Liver (tissue), 9 donors: ENCODE data around the gene SLC2A4RG. TPM values are rescaled to one million over a fixed set of nuclear protein-coding genes. Genes with fewer than 3 reads are reported as not detected.

Experiments used
- DNase-seq: peaks from one replicate; pipeline ENCODE4 v3.0.0-alpha.2; 2017; ENCODE audit warnings: low spot score
- H3K27ac ChIP-seq, 2 donors: one replicate each; pipeline ENCODE4 v1.7.0; 2013; ENCODE audit warnings: inconsistent platforms in 2 of 2, low read length in 2 of 2, control low read depth in 1 of 2, low read depth in 1 of 2, mild to moderate bottlenecking in 1 of 2
- H3K27me3 ChIP-seq, 4 donors: one replicate each; pipeline versions ENCODE4 v1.6.1 to v1.7.0; 2013; ENCODE audit warnings: low read length in 3 of 4, inconsistent platforms in 1 of 4, mild to moderate bottlenecking in 1 of 4, moderate library complexity in 1 of 4; ENCODE audit not compliant: control insufficient read depth in 4 of 4, insufficient read depth in 4 of 4
- H3K36me3 ChIP-seq, 4 donors: one replicate each; pipeline versions ENCODE4 v1.6.1 to v1.7.0; 2013; ENCODE audit warnings: low read length in 3 of 4, mild to moderate bottlenecking in 3 of 4, low read depth in 1 of 4, moderate library complexity in 1 of 4; ENCODE audit not compliant: control insufficient read depth in 4 of 4, insufficient read depth in 3 of 4
- H3K4me1 ChIP-seq, 4 donors: one replicate each; pipeline versions ENCODE4 v1.6.1 to v1.7.0; 2013; ENCODE audit warnings: low read length in 3 of 4, mild to moderate bottlenecking in 3 of 4, moderate library complexity in 1 of 4; ENCODE audit not compliant: control insufficient read depth in 4 of 4, insufficient read depth in 4 of 4
- H3K4me3 ChIP-seq, 3 donors: one replicate each; pipeline versions ENCODE4 v1.6.1 to v1.7.0; 2013; ENCODE audit warnings: low read length in 3 of 3, control low read depth in 1 of 3, low read depth in 1 of 3, mild to moderate bottlenecking in 1 of 3
- H3K9ac ChIP-seq, 2 donors: one replicate each; pipeline ENCODE4 v1.7.0; 2013; ENCODE audit warnings: low read length in 2 of 2, mild to moderate bottlenecking in 2 of 2, moderate library complexity in 2 of 2, control low read depth in 1 of 2, low read depth in 1 of 2
- H3K9me3 ChIP-seq, 4 donors: one replicate each; pipeline versions ENCODE4 v1.6.1 to v1.7.0; 2013; ENCODE audit warnings: low read length in 3 of 4; ENCODE audit not compliant: control insufficient read depth in 4 of 4
- EGR1 ChIP-seq, 2 donors: IDR thresholded peaks; 2 replicates each; pipeline ENCODE4 v1.6.1; 2016 to 2018; ENCODE audit warnings: antibody characterized with exemption in 2 of 2, low read depth in 2 of 2
- FOXA1 ChIP-seq: IDR thresholded peaks from 2 replicates; pipeline ENCODE4 v1.6.1; 2016; ENCODE audit warnings: antibody characterized with exemption
- FOXA2 ChIP-seq: IDR thresholded peaks from 2 replicates; pipeline ENCODE4 v1.6.1; 2016; ENCODE audit warnings: antibody characterized with exemption
- GABPA ChIP-seq, 2 donors: IDR thresholded peaks in 1 of 2; conservative IDR thresholded peaks in 1 of 2; 2 replicates each; pipeline ENCODE4 v1.6.1; 2016; ENCODE audit warnings: antibody characterized with exemption in 2 of 2, mild to moderate bottlenecking in 1 of 2, moderate library complexity in 1 of 2
- HNF4A ChIP-seq, 2 donors: conservative IDR thresholded peaks; 2 replicates each; pipeline ENCODE4 v1.6.1; 2016; ENCODE audit warnings: antibody characterized with exemption in 2 of 2, mild to moderate bottlenecking in 2 of 2
- HNF4G ChIP-seq: IDR thresholded peaks from 2 replicates; pipeline ENCODE4 v1.6.1; 2016; ENCODE audit warnings: antibody characterized with exemption
- JUND ChIP-seq, 2 donors: IDR thresholded peaks; 2 replicates each; pipeline ENCODE4 v1.6.1; 2016; ENCODE audit warnings: antibody characterized with exemption in 2 of 2
- NR2F2 ChIP-seq: IDR thresholded peaks from 2 replicates; pipeline ENCODE4 v1.6.1; 2016; ENCODE audit warnings: antibody characterized with exemption
- RAD21 ChIP-seq, 2 donors: IDR thresholded peaks; 2 replicates each; pipeline ENCODE4 v1.6.1; 2016; ENCODE audit warnings: antibody characterized with exemption in 2 of 2, mild to moderate bottlenecking in 2 of 2
- RXRA ChIP-seq, 2 donors: IDR thresholded peaks; 2 replicates each; pipeline ENCODE4 v1.6.1; 2017 to 2018; ENCODE audit warnings: antibody characterized with exemption in 2 of 2, mild to moderate bottlenecking in 1 of 2
- SP1 ChIP-seq: IDR thresholded peaks from 2 replicates; pipeline ENCODE4 v1.6.1; 2018; ENCODE audit warnings: antibody characterized with exemption, mild to moderate bottlenecking
- TAF1 ChIP-seq: conservative IDR thresholded peaks from 2 replicates; pipeline ENCODE4 v1.6.1; 2016; ENCODE audit warnings: antibody characterized with exemption, mild to moderate bottlenecking
- YY1 ChIP-seq: IDR thresholded peaks from 2 replicates; pipeline ENCODE4 v1.6.1; 2016; ENCODE audit warnings: antibody characterized with exemption, mild to moderate bottlenecking
- WGBS: extraction: QIAGEN DNeasy Blood & Tissue Kit; methylation state at CpG from one replicate; pipeline ENCODE4 v1.1.7; 2013; 5-methylcytosine and 5-hydroxymethylcytosine counted together
- polyA plus RNA-seq, 2 donors: library from polyadenylated mRNA; stranded (reverse) in 1 of 2; unstranded in 1 of 2; fragments of 200-250 nt in 1 of 2; fragments of >200 nt in 1 of 2; fragmentation: Nextera tagmentation in 1 of 2; extraction: Ambion mirVana in 1 of 2; gene quantifications; one replicate each; pipeline versions ENCODE4 v1.2.1 to v1.2.3, GENCODE V29; 2013 to 2015
- total RNA-seq, 2 donors: library from RNA; depleted of rRNA; stranded (reverse); fragments of >200 nt; gene quantifications; one replicate each; pipeline ENCODE4 v1.2.3, GENCODE V29; 2014
- TF ChIP-seq, protein P1 (sequence below): IDR thresholded peaks from 2 replicates; pipeline ENCODE4 v1.6.1; 2016; ENCODE audit warnings: antibody characterized with exemption
- TF ChIP-seq, protein P2 (sequence below): fragments of 150-350 bp; IDR thresholded peaks from 2 replicates; pipeline ENCODE4 v1.5.1; 2017; ENCODE audit warnings: improper control_type of control experiment, low read depth, low read length; ENCODE audit not compliant: missing input control
- TF ChIP-seq, protein P3 (sequence below): IDR thresholded peaks from 2 replicates; pipeline ENCODE4 v1.6.1; 2016; ENCODE audit warnings: antibody characterized with exemption, mild to moderate bottlenecking
- TF ChIP-seq, protein P4 (sequence below): IDR thresholded peaks from 2 replicates; pipeline ENCODE4 v1.6.1; 2016; ENCODE audit warnings: antibody characterized with exemption
- TF ChIP-seq, protein P5 (sequence below): IDR thresholded peaks from 2 replicates; pipeline ENCODE4 v1.6.1; 2016; ENCODE audit warnings: antibody characterized with exemption
- donor health status: healthy.
- donor health status: healthy.
- donor health status: healthy.
- donor health status: healthy.
- donor health status: healthy.

Gene SLC2A4RG
- total and polyA plus RNA-seq, 4 donors, result 22.2 to 39.7 (median 29.4) TPM

DNA sequence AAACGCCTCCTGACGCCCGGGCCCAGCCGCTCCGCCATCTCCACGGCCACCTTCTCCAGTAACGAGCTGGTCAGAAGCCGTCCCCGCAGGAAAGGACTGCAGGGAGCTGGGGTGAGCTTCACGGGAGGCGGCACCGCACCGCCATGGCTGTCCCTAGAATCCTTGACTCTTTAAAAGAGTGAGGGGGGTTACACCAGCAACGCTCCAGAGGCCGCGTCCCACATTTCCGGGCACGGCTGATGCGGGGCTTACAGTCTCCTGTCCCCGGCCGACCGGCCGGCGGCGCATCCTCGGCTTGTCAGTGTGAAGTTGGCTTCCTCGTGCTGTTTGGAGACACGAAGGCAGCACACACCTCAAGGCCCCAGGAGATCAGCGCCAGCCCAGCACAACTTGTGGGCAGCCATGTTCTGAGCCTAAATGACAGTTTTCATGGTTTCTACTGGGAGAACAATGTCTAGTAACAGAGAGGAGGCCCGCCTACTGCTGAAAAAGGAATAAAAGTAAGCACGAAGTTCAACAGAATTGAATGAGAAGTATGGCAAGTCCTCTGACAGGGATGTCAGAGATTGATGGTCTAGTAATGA lies 30.4 kb downstream of the SLC2A4RG start:
- Histone ChIP-seq H3K4me1 (peaks cover 0 to 1% (median 0%) of the 10 kb centered on the region in 4 donors), H3K27me3 (no peaks in the 10 kb centered on the region), H3K9ac (no peak overlapping the region), H3K4me3 (no peak overlapping the region), H3K9me3 (no peaks in the 10 kb centered on the region), H3K27ac (no peak overlapping the region), H3K36me3 (no peaks in the 10 kb centered on the region)
- DNase-seq, result no peak
- TF ChIP-seq, protein P1, sequence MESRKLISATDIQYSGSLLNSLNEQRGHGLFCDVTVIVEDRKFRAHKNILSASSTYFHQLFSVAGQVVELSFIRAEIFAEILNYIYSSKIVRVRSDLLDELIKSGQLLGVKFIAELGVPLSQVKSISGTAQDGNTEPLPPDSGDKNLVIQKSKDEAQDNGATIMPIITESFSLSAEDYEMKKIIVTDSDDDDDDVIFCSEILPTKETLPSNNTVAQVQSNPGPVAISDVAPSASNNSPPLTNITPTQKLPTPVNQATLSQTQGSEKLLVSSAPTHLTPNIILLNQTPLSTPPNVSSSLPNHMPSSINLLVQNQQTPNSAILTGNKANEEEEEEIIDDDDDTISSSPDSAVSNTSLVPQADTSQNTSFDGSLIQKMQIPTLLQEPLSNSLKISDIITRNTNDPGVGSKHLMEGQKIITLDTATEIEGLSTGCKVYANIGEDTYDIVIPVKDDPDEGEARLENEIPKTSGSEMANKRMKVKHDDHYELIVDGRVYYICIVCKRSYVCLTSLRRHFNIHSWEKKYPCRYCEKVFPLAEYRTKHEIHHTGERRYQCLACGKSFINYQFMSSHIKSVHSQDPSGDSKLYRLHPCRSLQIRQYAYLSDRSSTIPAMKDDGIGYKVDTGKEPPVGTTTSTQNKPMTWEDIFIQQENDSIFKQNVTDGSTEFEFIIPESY, result no peak
- TF ChIP-seq, protein P2, sequence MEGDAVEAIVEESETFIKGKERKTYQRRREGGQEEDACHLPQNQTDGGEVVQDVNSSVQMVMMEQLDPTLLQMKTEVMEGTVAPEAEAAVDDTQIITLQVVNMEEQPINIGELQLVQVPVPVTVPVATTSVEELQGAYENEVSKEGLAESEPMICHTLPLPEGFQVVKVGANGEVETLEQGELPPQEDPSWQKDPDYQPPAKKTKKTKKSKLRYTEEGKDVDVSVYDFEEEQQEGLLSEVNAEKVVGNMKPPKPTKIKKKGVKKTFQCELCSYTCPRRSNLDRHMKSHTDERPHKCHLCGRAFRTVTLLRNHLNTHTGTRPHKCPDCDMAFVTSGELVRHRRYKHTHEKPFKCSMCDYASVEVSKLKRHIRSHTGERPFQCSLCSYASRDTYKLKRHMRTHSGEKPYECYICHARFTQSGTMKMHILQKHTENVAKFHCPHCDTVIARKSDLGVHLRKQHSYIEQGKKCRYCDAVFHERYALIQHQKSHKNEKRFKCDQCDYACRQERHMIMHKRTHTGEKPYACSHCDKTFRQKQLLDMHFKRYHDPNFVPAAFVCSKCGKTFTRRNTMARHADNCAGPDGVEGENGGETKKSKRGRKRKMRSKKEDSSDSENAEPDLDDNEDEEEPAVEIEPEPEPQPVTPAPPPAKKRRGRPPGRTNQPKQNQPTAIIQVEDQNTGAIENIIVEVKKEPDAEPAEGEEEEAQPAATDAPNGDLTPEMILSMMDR, result no peak
- TF ChIP-seq SP1 (no peak), JUND (IDR thresholded peaks at IDR 0.05) (no peak), GABPA (IDR thresholded peaks at IDR 0.05 in 1 of 2, conservative IDR thresholded peaks at IDR 0.05 in 1 of 2) (no peak), FOXA2 (no peak), HNF4A (conservative IDR thresholded peaks at IDR 0.05) (no peak), YY1 (no peak), EGR1 (IDR thresholded peaks at IDR 0.05; ENCODE audit: low read depth in 2 of 2) (no peak), RXRA (IDR thresholded peaks at IDR 0.05) (no peak), HNF4G (no peak), RAD21 (IDR thresholded peaks at IDR 0.05) (no peak), FOXA1 (no peak), NR2F2 (no peak), TAF1 (no peak)
- TF ChIP-seq, protein P3, sequence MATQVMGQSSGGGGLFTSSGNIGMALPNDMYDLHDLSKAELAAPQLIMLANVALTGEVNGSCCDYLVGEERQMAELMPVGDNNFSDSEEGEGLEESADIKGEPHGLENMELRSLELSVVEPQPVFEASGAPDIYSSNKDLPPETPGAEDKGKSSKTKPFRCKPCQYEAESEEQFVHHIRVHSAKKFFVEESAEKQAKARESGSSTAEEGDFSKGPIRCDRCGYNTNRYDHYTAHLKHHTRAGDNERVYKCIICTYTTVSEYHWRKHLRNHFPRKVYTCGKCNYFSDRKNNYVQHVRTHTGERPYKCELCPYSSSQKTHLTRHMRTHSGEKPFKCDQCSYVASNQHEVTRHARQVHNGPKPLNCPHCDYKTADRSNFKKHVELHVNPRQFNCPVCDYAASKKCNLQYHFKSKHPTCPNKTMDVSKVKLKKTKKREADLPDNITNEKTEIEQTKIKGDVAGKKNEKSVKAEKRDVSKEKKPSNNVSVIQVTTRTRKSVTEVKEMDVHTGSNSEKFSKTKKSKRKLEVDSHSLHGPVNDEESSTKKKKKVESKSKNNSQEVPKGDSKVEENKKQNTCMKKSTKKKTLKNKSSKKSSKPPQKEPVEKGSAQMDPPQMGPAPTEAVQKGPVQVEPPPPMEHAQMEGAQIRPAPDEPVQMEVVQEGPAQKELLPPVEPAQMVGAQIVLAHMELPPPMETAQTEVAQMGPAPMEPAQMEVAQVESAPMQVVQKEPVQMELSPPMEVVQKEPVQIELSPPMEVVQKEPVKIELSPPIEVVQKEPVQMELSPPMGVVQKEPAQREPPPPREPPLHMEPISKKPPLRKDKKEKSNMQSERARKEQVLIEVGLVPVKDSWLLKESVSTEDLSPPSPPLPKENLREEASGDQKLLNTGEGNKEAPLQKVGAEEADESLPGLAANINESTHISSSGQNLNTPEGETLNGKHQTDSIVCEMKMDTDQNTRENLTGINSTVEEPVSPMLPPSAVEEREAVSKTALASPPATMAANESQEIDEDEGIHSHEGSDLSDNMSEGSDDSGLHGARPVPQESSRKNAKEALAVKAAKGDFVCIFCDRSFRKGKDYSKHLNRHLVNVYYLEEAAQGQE, result no peak
- TF ChIP-seq, protein P4, sequence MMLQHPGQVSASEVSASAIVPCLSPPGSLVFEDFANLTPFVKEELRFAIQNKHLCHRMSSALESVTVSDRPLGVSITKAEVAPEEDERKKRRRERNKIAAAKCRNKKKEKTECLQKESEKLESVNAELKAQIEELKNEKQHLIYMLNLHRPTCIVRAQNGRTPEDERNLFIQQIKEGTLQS, result no peak
- TF ChIP-seq, protein P5, sequence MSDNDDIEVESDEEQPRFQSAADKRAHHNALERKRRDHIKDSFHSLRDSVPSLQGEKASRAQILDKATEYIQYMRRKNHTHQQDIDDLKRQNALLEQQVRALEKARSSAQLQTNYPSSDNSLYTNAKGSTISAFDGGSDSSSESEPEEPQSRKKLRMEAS, result no peak
- WGBS, result 94% methylated on average over 31 of the region's 31 CpGs
